SW480 (cell line): ENCODE measurements around the gene RUNX3.
"Not testable (repeated sequence)": the region's sequence is repeated elsewhere in the genome, so short reads cannot be mapped to it uniquely, and the experiment has no call there.

Experiments
- DNase-seq: peaks from one replicate; pipeline ENCODE4 v3.0.0-alpha.2; 2016; ENCODE audit warnings: low spot score

The RUNX3 gene

DNA sequence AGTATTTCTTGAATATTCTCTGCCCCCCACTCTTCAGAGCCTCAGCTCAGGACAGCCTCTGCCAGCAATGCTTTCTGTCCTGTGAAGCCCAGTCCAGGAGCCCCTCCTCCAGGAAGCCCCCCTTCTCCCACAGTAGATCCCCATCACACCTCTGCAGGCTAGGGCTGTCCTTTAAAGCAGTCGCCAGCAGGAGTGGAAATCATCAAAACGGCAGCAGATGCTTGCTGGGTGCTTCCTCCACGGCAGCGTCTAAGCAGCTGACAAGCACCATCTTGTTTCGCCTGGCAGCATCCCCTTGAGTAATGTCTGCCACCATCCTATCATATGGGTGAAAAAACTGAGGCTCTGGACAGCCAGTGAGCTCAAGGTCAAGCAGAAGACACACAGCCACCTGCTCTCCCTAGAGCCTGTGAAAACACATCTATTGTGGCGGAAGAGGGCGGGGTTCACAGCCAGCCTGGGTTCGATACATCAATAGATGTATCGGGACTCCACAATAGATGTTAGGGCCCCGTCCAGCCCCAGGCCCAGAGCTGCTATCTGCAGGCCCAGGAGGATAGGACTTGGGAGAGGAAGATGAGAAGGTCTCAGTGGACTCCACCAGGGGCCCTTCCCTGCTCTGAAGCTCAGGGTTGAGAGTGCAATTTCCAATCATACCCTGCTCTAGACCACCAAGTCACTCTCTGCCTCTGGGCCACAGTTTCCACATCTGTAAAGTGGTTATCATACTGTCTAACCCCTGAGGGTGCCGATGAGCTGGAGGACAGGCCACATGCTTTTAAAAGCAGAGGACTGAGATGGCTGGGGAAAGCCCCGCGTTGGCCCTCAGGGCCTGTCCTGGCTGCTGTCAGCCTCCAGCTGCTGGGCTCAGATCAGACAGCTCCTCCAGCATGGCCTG, 17.5 kb downstream of the RUNX3 start:
- DNase-seq, result no peak

DNA sequence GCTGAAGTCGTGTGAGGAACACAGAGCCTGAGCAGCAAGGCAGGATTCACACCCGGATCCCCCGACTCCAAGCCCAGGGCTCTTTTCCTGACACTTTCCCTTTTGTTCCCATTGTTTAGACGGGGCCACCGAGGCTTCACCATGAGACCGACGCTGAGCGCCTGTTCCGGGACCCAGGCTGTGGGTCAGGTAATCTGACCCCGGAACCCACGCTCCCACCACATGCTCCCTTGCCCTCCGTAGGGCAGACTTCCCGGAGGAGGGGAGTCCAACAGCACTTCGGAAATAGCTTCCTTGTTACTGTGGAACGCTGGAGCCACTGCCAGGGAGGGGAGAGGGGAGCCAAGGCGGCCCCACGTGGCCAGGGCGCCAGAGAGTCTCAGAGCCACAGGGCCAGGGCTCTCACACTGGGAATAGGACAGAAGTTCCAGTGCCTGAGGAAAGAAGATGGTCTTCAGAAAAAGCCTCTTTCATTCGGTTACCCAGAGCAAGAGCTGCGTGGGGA, 18.4 kb downstream of the RUNX3 start:
- DNase-seq, result no peak

DNA sequence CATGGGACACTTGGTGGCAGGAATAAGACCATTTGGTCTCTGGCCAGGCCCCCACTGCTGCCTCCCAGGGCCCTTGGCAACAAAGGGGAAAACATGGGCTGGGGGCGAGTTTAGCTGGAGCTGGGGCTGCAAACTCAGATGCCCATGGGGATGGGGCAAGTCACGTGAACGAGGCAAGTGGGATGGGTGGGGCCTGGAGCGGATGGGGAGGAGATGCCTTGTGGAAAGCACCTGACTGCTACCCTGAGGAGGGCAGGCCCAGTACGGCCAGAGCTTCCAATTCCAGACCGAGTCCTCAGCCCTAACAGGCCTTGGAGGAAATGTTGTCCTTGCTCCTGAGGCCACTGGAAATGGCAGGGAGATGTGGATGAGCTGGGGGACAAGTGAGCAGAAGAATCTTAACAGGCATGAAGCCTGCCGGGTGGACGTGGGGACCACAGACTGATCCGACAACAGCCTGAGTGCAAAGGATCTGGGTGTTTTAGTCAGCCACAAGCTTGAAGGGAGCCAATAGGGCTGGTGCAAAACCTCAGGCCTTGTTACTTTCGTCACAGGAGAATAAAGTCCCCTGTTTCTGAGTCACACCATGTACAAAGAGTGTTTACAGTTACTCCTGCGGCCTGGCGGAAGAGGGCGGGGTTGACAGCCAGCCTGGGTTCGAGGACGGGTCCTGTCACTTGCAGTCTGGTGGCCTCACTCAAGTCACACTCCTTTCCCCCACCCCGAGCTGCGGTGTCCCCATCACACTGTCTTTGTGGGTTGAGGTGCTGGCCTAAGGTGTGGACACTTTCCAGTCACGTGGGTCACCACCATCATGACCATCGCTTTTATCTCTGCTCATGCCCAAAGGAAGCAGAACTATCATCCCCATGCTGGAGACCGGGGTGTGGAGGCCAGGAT, 19.1 kb downstream of the RUNX3 start:
- peak; percentile 72 for DNase-seq

DNA sequence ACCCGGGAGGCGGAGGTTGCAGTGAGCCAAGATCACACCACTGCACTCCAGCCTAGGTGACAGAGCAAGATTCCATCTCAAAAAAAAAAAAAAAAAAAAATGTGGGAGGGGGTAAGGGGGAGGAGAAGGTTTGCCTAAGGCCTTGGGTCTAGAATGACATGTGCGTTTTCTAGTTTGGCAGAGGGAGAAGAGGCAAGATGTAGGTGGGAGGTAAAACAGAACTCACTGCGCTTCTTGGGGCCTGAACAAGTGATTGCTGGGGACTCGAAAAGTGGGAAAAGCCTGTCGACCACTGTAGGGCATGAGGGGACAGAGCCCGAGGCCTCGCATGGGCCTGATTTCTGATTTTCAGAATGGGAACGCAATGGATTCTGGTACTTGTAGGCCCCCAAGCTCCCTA, 19.9 kb downstream of the RUNX3 start:
- DNase-seq, result no peak

DNA sequence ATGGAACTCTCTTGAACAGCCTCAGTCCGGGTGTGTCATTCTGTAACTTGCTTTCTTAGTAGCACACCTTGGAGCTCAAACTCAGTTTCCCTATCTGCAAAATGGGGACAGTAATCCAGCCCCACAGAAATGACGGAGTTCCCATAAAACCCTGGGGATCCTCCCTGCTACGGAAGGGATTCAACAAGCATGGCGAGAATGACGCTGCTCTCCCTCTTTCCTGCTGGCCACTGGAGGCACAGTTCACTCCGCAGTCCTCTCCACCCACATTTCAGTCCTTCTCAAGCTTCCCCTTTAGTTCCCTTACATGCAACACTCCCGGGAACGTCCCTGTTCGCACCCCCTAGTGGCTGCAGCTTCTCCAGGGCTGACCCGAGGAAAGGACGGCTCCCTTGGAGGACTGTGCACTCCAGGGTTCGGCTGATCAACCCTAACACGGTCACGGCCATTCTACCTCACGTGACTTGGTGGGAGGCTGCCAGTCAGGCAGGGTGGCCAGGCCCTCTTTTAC, 20.6 kb downstream of the RUNX3 start:
- DNase-seq, result no peak

DNA sequence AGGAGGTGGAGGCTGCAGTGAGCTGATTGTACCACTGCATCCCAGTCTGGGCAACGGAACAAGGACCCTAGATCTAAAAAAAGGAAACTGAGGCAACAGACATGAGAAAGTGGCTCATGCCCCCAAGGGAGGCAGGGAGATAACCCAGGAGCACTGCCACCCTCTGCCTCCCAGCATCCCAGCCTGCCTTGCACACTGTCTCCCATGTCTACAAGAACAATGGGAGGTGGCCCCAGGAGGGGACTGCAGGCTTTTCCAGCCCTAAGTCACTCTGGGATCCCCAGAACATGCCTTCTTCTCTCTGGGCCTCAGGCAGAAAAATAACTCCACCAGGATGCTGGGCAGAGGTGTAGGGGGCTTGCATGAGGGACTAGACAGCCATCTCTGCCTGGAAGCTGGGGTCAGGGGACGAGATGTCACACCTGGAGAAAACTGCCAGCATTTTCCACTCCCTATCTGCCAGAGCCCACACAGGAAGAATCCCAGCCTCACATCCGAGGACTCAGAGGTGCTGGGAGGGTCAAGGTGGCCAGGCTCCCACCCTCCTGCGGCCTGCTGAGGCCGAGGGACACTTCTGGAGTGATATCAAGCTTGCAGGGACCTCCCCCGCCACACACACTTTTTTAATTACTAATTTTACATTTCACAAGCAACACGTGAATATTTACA, 21.4 kb downstream of the RUNX3 start:
- no peak for DNase-seq

DNA sequence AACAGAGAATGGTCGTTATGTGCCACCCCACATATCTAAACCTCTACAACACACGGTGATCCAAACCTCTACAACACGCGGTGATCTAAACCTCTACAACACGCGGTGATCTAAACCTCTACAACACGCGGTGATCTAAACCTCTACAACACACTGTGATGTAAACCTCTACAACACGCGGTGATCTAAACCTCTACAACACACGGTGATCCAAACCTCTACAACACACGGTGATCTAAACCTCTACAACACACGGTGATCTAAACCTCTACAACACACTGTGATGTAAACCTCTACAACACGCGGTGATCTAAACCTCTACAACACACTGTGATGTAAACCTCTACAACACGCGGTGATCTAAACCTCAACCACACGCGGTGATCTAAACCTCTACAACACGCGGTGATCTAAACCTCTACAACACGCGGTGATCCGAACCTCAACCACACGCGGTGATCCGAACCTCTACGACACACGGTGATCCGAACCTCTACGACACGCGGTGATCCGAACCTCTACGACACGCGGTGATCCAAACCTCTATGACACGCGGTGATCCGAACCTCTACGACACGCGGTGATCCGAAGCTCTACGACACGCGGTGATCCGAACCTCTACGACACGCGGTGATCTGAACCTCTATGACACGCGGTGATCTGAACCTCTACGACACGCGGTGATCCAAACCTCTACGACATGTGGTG, 22.3 kb downstream of the RUNX3 start:
- DNase-seq, result not testable (repeated sequence)

DNA sequence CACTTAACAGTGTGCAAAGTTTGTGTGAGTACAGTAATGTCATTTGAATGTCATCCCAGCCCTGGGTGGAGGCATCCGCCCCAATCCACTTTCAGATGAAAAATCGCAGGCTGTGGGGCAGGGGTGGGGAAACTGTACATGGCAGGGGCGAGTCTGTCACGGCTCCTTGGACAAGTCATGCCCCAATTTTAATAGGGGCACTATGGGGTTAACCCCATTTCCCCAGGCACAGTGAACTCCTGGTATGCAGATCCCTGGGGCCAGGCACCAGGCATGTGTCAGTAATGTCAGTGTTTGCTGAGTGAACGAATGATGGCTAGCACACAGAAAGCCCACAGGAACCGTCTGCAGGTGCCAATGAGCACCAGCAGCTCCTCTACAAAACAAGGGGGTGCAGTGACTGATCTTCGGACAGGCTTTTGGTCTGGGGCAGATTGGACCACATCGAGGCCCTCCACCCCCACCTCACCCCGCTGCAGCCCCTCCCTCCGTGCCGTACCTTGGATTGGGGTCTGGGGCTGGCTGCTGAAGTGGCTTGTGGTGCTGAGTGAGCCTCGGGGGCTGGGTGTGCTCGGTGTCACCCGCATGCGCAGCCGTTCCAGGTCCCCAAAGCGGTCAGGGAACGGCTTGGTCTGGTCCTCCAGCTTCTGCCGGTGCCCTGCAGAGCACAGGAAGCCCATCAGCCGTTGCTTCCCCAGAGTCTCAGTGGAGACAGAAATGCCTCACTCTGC, 23.2 kb downstream of the RUNX3 start:
- DNase-seq, result no peak

DNA sequence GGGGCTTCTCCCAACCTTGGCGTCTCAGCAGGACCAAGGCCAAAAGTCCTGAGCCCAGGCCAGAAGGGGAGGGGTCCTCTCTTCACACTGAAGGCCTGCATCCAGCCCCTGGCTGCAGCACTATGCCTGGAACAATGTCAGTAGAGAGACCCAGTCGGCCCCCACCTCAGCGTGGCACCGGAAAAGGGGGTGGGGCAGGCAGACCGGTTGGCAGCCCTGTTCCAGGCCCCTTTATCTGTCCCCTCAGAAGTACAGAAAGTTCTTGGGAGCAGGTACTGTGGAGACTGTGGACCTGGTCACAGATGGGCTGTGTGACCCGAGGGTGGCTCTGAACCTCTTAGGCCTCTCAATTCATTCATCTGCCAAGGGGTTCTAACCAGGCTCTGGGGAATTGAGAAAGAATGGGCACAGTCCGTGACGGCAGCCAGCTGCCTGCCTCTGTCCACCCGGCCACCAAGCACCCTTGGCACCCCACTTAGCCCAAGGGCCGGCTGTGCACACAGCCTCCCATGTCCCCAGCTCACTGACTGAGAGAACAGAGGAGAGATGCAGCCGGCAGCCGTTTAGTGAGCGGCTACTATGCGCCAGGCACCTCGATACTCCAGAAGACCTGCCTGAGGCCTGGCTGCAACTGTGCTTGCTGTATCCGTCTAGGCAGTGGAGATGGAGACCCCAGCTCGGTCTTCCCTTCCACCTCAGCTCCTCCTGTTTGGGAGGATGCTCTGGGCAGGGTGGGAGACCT, 23.9 kb downstream of the RUNX3 start:
- DNase-seq, result no peak

DNA sequence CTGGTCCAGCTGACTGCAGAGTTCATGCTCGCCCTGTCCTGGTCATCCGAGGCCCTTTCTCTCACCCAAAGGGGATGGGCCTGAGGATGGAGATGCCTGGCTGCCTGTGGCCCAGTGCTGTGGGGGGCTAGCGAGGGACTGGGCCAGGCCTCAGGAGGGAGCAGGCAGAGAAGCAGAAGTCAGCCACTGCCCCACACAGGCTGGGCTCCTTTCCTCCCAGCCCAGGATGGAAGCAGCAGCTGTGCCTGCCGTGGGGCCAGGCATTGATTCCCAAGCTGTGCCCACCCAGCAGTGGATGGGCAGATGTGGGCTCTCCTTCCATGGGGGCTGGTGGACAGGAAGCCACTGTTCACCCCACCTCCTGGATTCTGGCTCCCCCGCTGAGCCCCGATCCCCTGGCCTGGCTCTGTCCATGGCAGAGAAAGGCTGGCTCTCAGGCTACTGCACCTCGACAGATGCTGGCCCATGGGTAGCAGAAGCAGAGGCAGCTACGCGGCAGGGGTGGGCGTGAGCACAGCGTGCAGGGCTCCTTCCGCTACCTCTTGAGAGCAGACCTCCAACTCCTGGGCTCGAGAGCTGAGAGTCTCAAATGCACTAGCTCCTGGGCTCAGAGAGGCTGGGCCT, 24.6 kb downstream of the RUNX3 start:
- no peak for DNase-seq

DNA sequence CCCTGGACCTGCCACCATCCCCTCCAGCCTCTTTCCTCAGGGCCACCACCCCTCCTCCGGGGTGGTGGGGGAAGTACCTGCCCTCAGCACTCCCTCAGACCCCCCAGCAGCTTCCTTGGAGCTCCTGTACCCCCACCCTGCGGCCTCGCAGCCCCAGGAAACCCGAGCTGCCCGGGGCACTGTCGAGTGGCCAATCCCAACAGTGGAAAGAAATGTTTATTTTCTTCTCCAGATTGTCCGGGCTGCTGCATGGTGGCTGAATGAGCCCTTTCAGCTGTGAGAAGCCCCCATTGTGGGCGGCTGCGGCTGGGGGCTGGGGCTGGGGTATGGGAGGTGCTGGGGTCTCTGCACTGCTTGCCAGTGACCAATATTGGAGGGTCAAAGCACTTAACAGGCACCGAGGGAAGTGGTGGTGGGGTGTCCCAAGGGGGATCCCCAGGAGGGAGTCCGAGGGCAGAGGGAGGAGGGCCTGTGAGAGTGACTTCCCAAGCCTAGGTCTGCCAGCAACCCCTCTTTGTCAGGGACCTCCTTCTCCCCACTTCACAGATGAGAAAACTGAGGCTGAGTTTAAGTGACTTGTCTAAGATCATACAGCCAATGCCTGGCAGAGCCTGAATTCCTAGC, 25.2 kb downstream of the RUNX3 start:
- DNase-seq, result no peak

DNA sequence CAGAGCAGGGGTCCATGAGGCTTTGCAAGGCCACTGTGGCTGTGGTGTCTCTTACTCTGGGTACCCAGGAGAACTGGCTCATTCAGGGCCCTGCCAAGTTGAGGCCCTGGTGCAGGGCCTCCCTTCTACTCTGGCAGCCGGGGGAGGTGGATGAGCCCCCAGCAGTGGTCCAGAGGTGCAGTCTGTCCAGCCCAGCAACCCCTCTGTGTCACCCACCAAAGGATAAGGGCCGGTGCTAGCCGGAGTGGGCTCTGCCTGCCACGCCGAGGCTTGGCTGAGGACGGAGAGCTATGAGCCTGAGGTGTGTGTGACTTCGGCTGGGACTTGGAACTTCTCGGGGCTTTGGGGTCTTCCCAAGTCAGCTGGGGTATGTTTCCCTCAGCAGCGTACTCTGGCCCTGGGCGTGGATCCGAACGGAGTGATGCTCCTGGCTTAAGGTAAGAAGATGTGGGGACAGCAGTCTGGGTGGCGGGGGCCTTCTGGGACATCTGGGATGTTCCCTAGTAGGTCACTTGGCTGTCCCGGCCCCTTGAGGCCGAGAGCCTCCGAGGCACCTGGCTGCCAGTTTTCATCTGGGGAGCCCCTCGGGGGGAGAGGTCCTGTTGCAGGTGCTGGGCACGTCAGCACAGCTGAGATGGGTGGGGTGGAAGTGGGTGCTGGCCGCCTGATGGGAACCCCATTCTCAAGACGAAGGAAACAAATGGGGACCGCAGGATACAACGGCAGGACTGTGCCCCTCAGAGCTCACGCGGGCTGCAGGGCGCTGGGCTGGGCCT, 25.9 kb downstream of the RUNX3 start:
- no peak for DNase-seq

DNA sequence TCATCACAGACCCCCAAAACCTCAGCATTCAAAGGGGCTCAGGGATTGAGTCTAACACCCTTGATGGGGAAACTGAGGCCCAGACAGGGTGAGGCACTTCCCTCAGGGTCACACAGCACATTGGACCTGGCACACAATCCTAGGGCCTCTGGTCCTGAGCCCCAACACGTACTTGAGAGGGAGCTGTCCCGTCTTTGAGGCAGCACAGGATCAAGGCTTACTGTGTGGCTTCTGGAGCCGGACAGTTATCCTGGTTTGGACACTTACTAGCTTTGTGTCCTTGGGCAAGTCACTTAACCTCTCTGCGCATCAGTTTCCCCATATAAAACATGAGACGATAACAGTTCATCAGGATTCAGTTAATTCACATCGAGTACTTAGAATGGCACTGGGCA, 26.5 kb downstream of the RUNX3 start:
- no peak for DNase-seq

DNA sequence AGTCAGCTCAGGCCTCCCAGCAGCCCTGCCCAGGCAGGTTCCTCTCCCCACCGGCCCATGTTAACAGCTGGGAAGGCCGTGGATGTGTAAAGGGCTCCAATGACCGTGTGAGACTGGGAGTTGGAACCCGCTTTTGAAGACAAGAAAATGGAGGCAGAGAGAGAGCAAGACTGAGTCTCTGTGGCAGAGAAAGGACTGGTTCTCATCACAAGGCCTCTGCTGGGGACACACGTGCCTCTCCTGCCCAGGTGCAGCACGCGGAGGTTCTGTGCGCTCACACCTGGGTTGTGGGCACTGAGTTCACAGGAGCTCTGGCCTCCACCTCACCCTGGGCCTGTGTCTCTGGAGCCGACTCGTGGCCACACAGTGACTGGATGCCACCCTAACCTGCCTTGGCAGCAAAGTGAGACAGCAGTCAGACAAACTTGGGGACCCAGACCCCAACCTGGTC, 27.0 kb downstream of the RUNX3 start:
- DNase-seq, result no peak

DNA sequence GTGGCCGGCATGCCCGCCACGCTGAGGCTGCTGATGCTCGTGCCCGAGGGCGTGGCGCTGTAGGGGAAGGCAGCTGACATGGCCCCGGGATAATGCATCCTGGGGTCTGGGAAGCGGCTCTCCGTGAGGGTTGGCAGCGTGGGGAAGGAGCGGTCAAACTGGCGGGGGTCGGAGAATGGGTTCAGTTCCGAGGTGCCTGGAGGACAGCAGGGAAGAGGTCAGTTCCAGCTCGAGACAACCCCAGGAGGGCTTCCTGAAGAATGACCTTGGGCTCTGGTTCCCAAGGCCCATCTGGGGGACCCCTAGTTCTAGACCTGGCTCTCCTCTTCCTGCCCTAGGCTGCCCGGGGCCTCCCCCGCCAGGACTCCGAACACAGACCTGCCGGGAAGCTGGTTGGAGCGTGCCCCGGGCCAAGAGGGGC, 27.6 kb downstream of the RUNX3 start:
- DNase-seq, result no peak

DNA sequence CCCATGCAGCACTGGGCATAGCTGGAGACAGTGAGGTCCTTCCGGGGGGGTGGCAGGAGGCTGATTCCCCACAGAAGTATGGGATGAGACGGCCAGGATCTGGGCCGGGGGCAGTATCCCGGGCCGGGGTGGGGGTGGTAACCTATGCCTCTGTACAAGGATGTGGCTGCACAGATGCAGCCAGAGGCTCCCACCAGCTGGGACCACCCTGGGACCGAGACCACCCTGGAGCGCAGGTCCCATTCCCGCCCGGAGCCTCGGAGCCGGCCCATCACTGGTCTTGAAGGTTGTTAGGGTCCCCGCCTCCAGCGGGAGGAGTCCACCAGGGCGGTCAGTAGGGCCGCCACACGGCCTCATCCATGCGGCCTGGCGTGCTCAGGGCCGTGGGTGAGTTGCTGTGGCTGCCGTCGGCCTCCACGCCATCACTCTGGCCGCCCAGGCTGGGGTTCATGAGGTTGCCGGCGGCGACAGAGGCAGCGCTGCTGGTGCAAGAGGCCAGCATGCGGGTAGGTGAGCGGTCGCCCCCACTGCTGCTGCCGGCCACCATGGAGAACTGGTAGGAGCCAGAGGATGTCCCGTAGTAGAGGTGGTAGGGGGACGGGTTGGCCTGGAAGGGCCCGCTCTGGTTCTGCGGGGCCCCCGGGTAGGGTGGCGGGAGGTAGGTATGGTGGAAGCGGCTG, 28.1 kb downstream of the RUNX3 start:
- no peak for DNase-seq

DNA sequence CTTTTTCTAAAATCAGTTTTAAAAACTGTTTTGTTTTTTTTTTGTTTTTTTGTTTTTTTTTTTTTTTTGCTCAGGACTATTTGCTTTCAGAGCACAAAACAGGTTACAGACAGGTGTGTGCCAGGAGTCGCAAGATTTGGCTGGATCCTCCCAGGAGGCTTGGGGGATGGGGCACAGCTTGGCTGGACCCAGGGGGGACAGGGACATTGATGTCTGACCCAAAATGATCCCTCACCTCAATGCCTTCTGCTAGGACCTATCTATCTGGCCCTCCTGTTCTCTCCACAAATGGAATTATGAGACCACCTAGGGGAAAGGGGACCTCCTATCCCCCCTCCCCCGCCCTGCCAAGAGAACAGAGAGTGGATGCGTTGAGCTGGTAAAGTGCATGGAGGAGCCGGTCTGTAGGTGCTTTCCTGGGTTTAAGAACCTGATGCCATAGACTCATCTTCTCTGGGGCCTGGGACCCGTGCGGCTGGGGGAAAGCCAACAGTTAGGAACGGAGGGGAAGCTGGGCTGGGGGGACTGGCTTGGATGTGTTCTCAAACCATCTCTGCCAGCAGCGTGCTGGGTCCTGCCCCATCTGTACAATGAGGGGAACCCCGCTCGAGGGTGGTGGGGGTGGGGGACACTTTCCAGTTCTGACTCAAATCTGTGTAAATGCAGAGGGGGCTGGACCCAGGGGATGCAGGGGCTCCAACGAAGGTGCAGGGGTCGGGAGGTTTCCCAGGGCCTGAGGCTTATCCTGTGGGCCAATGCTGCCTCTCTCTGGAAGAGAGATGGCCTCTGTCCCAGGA, 28.9 kb downstream of the RUNX3 start:
- no peak for DNase-seq
